DMS153 (cell line): ENCODE data around the gene TTC28.

Experiments used
- DNase-seq: peaks from one replicate; lab custom pipeline; 2025; lab: John Stamatoyannopoulos, UW

TTC28 gene

DNA sequence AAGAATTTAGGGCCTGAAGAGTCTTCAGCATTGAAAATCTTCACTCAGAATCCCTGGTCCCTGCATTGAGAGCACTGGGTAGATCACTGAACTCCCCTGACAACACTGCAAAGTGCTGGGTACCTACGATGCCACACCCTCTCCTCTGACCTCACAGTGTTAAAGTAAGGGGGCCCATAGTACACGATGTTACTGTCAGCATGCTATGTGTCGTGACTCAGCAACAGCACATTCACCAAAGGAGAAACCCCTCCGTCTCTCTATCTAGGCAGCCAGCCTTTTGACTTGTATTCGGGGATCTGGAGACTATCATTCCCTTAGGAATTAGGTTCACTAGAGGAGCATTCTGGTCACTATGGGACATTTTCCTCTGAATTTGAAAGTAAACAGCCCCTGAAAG, 693.2 kb downstream of the TTC28 start:
- DNase-seq, result no peak

DNA sequence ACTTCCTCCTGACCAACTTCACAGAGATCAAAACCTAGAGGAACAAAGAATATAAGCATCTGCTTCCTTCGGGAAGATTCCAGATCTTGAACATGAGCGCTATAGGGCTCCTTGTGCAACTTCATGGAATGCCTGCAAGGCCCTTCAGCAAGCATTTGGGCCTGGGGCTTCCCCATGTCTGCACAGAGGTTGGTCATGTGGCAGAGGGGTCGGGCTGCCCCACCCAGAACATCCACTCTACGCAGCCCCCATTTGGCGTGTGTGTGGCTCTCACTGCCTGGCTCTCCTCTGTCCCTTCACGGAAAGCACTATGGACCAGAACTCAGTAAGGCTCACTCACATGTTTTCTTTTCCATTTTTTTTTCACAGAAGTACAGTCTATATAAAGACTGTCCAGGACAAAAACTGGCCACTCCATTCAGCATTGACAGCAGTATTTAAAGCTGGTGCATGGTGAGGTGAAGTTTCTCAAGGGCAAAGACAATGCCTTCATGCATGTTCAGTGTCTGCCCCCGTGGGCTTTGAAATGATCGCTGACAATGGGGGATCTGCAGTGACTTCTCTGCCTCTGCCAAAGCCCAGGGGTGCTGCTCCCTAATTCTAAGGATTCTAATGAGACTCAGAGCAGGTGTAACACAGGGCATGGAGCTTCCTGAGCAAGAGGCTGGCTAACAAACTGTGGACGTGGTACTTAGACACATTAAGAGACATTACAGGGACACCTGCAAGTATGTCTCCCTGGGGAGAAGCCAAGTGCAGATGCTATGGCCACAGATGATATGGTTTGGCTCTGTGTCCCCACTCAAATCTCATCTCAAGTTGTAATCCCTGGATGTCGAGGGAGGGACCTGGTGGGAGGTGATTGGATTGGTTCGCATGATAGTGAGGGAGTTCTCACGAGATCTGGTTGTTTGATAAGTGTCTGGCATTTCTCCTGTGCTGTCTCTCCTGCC, 694.0 kb downstream of the TTC28 start:
- no peak for DNase-seq

DNA sequence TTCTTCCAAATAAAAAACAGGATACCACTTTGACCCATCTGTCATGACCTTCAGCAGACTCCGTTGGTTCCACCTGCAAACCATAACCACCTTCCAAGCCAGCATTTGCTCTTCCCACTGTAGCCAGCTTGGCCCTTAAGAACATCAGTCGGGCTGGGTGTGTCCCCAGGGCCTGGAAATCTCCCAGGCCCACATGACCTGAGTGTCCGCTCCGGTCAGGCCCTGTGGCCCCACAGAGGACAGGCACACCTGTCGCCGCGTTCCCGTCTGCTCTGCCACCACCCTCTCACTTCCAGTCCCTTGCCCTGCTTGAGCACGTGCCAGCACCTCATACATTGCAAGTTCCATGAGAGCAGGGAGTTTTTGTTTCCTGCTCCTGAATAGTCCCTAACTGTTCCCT, 694.9 kb downstream of the TTC28 start:
- no peak for DNase-seq

DNA sequence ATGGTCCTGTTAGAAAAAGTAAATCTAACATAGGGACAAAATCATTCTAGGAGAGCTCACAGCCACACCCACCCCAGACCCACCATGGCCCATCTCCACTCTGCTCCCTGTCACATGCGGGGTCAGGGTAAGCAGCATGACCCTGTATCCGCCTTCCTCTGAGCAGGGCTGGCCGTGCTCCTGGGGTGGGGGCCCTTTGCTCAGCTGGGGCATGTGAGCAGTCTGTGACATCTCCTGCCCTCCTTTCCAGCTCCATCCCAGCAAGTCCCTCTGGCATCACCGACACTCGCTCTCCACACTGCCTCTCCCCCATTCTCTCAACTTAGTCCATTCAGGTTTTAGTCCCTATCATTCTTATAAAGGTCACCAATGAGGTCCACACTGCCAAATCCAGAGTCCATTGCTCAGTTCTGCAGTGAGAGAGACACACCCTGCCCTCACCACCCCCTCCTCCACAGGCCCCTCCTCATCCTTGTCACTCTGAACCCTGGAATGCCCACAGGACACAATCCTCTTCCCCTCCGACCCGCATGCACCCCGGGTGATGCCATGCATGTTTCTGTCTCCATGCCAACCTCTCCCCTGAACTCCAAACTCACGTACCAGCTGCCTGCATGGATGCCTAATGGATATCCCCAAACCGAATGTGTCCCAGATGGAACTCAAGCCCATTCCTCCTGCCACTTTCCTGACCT, 695.5 kb downstream of the TTC28 start:
- DNase-seq, result no peak

DNA sequence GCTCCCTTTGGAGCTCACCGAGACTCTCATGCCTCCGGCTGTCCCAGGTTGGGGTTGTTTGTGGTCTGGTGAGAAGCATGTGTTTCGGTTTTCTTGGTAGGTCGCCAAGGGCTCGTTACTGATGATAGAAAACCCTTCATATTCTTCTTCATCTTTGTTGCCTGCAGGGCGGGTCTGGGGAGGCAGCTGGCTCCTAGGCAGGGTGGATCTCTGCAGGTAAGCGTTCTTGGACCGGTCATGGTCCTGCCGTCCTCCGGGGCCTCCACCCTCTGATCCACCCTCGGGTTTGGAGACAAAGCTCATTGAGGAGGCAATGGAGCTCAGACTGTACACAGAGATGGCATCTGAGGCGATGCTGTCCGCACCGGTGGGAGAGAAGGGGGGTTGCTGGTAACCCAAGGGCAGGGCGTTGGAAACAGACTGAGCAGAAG, 696.3 kb downstream of the TTC28 start:
- DNase-seq, result no peak

DNA sequence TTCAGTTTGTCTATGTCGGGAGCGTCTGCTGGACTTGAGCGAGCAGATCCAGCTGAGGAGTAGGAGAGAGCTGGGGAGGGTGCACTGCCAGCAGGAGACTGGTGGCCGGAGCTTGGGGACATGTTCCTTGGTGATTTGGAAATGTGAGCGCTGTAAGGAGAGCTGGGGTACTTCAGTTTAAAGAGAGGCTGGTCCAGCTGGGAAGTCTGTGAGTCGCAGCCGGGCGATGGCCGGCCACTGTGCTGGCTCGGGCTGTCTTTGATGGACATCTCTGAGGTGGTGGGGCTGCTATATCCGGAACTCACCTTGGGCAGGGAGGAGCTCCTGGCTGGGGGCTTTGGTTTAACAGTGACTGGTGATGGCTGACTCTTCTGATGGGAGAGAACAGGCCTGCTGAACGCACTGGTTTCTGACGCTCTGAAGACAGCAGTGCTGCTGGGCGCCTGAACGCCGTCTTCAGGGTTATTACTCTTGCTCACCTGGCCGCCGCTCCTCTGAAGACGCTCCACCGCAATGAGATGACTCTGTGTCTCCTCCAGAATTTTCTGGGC, 696.9 kb downstream of the TTC28 start:
- no peak for DNase-seq

DNA sequence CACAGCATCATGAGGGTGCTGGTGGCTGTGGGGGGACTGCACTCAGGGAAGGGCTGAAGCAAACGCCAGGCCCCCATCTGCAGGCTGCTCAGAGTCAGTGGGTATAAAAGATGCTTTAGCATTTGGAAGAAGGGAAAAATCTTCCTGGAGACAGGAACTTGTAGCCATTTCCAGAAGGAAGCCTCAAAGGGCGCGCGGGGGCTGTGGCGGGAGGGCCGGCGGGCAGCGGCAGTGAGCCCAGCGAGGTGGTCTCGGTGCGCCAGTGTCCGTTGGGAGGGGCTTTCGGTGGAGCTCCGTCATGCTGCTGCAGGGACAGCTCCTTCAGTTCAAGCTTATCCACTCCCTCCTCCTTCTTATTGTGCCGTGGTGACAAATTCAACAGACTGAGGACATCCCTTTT, 697.5 kb downstream of the TTC28 start:
- DNase-seq, result no peak

DNA sequence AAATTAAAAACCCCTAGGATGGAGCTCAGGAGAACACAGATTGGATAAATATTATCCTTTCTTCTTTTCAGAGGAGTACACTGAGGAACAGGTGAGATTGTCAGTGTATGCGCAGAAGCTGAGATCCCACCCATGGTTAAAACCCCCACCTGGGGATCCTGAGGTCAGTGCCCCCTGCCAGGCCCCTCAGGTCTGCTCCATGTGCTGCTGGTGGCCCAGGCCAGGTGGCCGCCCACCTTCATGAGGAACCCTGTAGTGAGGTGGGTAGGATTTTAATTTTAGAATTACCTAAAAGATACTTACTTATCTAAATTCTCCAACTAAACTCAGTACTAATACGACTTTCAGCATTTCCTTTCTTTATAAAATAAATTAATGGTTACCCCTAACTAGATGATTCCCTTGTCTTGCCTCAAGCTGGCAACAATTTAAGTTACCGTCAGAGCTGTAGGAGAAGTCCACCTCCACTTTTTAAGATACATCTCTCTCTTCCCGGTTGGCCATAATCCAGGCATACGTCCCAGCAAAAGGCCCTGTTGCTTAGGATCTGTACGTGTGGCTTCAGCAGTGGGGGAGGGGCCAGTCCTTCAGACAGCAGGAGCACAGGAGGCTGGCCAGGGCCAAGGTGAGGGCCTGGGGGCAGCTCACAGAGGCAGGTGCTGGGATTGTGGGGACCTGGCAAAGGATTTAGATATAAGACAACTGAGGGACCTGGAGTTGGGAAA, 699.1 kb downstream of the TTC28 start:
- no peak for DNase-seq

DNA sequence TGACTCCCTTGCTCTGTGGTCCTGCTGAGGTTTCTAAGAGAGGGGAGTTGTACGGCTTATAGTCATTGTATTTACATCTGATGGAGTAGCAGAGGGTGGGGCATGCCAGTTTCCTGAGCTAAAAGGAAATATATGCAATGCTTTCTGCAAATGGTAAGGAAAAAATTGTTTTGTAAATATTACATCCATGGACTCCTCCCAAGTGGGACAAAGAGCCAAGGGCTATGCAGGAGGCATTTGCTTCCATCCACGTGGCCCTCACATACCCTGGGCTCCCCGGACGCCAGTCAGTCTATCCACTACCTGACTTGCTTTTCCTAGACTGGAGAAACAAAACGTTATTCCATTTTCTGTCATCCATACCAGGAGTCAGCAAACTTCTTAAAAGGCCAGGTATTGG, 700.8 kb downstream of the TTC28 start:
- no peak for DNase-seq

DNA sequence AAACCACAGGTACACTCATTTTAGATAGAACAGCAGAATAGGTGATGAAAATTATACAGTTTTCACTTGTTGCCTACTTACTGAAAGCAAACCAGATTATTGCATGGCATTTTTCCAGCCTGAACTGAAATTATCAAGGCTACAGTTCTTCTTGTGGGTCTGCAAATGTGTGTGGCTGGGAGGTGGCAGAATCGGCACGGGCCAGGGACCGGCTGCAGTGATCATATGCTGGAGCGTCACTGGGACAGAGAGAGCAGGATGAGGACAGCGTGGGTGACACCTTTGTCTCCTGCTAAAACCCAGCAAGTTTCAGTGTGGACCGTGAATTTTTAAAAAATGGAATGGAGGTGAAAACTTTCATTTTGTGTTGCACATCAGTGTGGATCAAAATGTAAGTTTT, 701.3 kb downstream of the TTC28 start:
- no peak for DNase-seq

DNA sequence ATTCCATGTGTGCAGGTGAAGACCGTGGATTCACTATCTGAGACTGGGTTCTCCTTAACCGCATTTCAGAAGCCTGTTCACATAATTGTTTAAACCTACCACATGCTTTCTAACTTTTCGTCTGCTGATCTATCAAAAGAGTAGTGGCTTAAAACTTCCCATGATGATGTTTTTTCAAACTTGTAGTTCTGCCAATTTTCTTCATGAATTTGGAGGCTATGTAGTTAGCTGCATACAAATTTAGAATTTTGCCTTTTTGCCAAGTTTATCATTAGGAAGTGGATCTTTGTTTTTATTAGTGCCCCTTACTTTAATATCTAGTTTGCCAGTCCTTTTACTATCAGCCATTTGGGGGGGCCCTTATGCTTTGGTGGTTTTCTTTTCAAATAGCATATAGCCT, 703.1 kb downstream of the TTC28 start:
- no peak for DNase-seq

DNA sequence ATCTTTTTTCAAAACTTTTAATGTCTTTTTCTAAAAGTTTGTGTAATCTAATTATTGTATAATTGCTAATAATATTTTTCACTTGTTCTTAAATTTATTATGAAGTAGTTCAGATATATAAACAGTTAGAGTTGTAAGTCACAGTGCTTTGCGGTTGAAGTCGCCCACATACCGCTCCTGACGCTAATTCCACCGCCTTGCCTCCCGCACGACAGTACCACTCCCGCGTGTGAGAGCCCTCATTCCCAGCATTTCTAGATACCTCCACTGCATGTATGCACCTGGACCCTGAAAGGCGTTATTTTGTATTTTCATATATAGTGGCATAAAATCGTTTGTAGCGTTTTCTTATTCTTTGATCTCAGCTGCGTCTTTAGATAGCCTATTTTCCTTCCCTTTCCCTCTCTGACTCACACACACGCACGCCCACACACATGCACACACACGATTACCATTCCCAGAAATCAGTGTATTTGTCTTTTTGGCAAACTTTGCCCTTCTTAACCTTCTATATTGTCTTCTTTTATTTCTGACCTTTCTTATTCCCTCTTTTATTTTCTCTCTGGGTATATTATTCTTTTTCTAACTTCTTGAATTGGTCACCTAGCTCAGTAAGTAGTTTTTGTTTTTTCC, 704.1 kb downstream of the TTC28 start:
- no peak for DNase-seq

DNA sequence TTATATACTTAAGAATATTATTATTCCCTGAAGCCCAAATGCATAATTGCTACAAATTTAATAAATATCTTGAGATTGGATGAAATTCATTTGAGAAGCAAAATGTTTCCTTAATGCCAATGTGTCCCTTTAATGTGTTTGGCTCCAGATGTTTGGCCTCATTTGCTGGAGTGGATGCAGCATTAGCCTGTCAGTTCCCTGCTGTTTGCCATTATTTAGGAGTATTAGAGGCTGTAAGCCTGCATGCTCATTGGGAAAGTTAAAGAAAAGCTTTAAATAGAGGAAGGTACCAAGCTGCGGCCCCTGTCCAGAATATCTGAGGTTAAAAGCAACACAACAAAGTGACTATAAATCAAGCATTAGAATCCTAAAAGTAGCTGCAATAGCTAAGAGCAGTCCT, 705.8 kb downstream of the TTC28 start:
- no peak for DNase-seq

DNA sequence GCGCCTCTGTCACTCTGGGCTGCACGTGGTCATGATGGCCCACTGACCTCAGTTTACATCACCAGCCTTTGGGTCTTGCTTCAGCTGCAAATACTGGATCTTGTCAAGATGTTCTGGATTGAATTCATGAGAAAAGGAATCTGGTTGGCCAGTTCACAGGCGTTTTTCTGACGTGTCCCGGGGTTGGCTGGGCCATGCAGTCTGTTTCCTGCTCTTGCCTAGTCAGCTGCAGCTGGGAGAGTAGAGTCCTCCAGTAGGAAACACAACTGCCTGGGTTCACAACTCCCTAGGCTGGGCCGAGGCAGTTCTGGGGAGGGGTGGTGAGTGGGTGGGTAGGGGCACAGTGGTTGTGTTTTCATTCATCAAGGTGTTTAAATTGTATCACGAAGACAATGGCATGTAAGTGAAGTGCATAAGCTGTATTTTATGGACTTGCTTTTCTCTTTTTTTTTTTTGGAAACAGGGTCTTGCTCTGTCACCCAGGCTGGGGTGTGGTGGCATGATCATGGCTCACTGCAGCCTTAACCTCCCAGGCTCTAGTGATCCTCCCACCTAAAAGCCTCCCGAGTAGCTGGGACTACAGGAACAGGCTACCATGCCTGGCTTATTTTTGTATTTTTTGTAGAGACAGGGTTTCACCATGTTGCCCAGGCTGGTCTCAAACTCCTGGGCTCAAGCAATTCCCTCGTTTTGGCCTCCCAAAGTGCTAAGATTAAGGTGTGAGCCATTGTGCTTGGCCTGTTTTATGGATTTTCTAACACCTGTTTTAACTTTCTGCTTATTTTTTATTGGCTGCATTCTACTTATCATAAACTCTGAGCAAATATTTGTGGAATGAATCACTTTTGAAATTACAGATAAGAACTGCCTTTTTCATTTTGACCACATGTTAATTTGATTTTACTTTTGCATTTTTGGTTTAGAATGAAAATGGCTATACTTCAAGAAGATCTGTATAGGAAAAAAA, 706.6 kb downstream of the TTC28 start:
- no peak for DNase-seq

DNA sequence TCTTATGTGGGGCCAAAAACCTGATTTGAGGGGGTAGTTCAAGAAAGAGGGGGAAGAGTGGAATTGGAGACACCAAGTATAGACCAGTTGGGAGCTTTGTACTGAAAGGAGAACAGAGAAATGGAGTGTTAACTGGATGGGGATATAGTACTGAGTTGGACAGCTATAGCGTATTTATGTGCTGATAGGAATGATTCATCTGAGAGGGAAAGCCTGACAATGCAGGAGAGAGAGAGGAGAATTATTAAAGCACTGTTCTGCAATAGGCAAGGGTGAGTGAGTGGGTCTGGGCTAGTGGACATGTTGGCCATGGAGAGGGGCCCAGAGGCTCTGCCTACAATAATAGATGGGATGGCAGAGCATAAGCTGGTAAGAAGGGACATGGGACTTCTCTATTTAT, 707.7 kb downstream of the TTC28 start:
- DNase-seq, result no peak

DNA sequence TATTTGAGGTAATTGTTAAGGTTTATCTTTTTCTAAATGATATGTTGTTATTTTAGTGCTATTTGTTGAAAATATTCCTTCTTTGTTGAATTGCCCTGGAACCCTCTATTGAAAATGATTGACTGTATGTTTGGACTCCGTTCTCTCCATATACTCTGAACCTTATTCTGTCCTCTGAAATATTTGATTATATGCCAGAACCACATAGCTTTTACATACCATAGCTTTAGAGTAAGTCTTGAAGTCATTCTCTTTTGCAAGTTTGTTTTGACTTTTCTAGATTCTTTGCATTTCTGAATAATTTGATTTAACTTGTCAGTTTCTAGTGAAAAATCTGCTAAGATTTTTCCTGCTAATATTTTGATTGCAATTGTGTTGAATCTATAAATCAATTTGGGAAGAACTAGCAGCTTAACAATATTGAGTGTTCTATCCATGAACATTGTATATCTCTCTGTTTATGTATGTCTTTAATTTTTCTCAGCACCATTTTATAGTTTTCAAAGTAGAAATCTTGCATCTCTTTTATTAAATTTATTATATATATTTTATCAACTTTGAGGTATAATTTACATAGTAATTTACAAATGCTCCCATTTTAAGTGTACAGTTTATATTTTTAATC, 708.9 kb downstream of the TTC28 start:
- DNase-seq, result no peak

DNA sequence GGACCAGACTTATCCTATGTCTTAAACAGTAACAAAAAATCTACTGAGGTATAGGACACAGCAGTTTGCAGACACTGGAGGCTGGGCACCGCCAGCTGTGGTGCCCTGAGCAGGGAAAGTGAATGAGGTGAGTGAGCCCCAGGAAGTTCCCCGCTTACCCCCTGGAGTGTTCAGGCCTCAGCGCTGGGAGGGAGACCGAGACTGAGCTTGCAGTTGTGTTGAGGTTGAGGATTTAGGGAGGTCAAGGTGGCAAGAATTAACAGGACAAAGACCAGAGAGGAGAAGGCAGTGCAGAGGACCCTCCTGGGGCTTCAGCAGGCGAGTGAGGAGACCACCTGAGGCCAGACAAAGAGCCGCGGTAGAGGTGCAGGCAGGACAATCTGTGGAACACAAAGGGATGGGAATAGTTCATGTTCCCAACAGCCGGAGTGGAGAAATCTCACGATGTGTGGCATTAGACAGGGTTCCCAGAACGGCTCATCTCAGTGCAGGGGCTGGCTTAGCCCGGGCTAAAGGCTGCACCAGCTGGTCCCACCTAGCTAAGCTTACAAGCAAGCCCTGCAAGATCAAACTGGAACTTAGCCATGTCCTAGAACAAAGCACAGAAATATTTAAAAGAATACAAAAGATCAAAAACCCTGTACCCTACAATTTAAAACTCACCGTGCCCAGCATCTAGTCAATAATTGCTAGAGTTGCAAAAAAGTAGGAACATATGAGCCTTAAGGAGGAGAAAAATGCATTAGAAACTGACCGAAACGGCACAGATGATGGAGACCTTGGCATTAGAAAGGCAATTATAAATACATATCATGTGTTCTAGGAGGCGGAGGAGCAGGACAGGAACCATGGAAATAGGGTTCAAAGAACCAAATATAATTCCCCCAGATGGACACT, 713.2 kb downstream of the TTC28 start:
- DNase-seq, result no peak

DNA sequence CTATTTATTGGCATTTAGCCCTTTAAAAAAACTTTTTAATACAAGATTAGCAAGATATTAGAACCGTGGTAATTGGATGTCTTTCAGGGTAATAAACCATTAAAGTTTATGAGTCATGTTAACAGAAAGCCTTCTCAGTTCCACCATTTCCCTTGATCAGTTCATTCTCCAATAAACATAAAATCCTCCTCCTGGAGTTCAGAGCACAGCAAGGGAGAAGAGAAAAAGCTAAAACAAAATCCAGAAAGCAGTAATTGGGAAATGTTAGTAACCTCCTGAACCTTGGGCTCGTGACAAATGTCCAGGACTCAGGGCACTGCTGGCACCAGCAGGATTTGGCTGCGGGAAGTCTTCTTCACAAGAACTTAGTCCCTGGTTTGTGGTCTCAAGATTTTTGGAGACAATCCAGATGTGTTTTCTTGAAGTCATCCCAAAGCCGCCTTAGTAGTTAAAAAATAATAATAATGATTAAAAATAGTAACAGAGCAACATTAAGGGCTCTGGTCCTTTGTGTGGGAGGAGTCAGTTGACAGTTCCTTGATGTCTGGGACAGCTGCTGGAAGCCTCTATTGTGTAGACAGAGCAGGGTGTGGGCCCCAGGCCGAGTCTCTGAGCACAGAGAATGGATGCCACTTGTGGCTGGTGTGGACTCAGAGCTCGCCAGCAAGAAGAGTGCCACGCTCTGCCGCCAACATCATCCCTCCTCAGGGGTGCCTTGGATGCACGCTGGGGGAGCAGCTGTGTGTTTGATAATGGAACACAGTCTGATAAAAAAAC, 717.2 kb downstream of the TTC28 start:
- no peak for DNase-seq
